Heart left ventricle (tissue), 13 donors: ENCODE data around the gene SH3BGRL3.

Experiments used
- CTCF ChIP-seq, 12 donors: fragments of 200-600 bp; sonication (generic) in 4 of 12; IDR thresholded peaks; one replicate each; pipeline versions ENCODE4 v1.5.0 to v1.8.0; 2018 to 2022; ENCODE audit warnings: antibody characterized with exemption in 12 of 12, mild to moderate bottlenecking in 5 of 12
- POLR2A ChIP-seq, 2 donors: fragments of 450-650 bp; IDR thresholded peaks; one replicate each; pipeline ENCODE4 v1.6.1; 2017; ENCODE audit warnings: antibody characterized with exemption in 2 of 2, mild to moderate bottlenecking in 2 of 2, moderate library complexity in 2 of 2
- donor health status: ischemic (EF 13 %, LVEDD 7.1; RV severe dilation, severe dysfunction).
- donor health status: DM: no; HTN: yes; CAD: no.
- donor health status: DM: no; HTN: no; CAD: no.
- donor health status: ischemic (EF 25% LVEDD 6.9; RV normal size, moderate dysfunction).
- donor health status: ischemic (EF 25% LVEDD 5.7; RV mildly dilated, moderate dysfunction).
- donor health status: ischemic (EF 35%, LVEDD 5.7; RV mildly dilated, moderate dysfunction).
- donor health status: nonischemic (EF 11% LVEDD 7.7; RV severe dilation, severe dysfunction).
- donor health status: DM: yes; HTN: yes; CAD: no.
- donor health status: PGD.
- donor health status: ischemic (EF 29% LVEDD 5.4; RV normal size, mild dysfunction).
- donor health status: nonischemic (EF 23%, LVEDD 6.1; RV moderate dilation, normal function).

GRCh38 chr1:26279456-26280332, at the start of gene SH3BGRL3:
- peak in 10 of 12 donors; percentile 19 to 67 (median 33) for TF ChIP-seq CTCF (IDR thresholded peaks at IDR 0.05)
- peak; percentile 32 to 94 for TF ChIP-seq POLR2A (IDR thresholded peaks at IDR 0.05)
